HG03460 (cell line): ENCODE results near the gene SERINC2.
"Not testable (repeated sequence)": the region's sequence is repeated elsewhere in the genome, so short reads cannot be mapped to it uniquely, and the experiment has no call there.

Experiments used
- ATAC-seq: cut with Tn5 transposase; IDR thresholded peaks from one replicate; pipeline ENCODE4 v1.9.1; 2021; ENCODE audit not compliant: unreplicated experiment

Gene SERINC2

DNA sequence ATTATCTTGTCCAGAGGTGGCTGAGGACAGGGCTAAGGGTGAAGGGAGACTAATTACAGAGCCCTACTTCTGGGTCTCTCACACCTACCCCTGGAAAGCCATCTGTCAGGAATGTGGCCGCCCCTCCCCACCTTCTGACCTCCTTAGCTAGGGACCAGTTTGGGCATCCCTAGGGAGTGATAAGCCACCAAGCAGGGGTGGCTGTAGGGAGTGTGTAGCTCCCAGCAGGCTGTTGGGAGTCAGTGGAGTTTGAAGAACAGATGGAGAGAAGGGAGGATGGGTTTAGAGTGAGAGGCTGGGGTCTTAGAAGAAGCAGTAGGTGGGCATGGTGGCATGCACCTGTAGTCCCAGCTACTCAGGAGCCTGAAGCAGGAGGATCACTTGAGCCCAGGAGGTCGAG lies 808 bp upstream of the SERINC2 start:
- no peak for ATAC-seq

DNA sequence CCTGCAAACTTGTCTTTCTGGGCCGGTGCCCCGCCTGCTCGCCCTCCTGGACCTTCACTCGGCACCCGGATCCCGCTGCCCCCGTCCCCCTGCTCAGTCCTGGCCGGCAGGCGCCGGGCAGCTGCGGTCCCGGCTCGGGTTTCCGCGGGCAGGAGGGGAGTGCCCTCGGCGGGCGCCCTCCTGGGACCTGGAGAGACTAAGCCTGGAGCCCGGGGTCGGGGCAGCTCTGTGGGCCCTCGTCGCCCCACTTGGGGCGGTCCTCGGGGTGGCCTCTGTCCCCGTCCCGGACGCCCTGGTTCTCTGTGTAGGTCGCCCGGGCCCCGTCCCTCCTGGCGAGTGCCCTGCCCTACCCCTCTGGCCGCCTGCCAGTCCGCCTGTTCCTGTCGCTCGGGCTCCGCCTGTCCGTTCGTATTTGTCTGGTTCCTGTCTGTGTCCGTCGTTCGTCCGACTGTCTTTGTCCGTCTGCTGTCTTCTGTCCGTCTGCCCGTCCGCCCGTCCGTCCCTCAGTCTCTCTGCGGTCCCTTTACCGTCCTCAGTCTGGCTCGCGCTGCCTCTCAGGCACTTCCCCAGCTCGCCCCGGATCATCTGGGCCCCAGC lies 490 bp downstream of the SERINC2 start:
- no peak for ATAC-seq

- no peak for ATAC-seq
Observed at GRCh38 chr1:31414980-31415370, 2.0 kb downstream of the SERINC2 start.

- ATAC-seq: no peak
Observed at GRCh38 chr1:31415658-31416057, 2.6 kb downstream of the SERINC2 start.

- no peak for ATAC-seq
Observed at GRCh38 chr1:31416101-31416736, 3.2 kb downstream of the SERINC2 start.

- ATAC-seq: no peak
Observed at GRCh38 chr1:31417148-31417547, 4.1 kb downstream of the SERINC2 start.

- ATAC-seq: no peak
Observed at GRCh38 chr1:31418626-31419323, 5.8 kb downstream of the SERINC2 start.

DNA sequence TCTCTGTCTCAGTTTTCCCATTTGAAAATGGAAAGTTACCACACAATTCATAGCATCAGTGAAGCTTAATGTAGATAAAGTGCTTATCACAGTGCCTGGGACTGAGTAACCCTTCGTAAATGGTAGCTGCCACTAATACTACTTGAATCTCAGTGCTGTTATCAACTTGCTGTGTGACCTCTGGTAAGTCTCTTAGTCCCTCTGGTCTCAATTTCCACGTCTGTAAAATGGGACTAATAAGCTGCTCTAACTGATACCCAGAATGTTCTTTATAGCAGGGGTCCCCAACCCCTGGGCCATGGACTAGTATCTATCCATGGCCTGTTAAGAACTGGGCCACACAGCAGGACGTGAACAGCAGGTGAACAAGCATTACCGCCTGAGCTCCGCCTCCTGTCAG lies 7.7 kb downstream of the SERINC2 start:
- ATAC-seq: no peak

- no peak for ATAC-seq
Observed at GRCh38 chr1:31421371-31422040, 8.5 kb downstream of the SERINC2 start.

DNA sequence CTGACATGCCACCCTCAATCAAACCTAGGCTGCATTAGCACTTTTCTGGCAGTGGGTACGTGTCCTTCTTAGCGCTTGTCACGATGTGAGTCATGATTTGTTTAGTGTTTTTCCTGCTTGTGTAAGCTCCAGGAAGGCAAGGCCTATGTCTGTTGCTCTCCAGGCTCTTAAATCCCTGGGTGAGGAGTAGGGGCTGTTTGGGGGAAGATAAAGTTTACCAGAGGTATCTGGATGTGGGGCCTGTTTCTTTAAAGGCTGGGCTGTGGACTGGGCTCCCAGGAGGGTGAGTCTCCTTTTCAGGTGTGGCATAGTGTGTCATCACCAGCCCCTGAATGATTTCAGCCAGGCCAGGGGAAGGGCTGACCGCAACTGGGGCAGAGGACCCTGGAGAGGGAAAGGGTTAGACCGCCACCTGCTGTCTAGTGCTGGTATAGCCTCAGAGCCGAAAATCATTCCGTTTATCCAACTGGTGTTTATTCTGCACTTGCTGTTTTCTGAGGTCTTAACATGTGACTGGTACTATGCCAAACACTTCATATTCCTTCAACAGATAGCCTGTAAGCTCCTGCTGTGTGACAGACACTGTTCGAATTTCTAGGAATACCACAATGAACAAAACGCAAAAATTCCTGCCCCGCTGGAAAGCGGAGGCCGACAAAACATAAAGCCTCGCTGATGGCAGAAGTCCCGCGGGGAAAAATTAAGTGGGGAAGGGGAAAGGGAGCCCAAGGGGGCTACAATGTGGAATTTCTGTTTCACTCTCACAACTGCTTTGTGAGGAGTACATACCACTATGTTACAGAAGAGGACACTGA lies 9.7 kb downstream of the SERINC2 start:
- ATAC-seq: no peak

- ATAC-seq: peak; percentile 87
Observed at GRCh38 chr1:31423418-31423947, 10.5 kb downstream of the SERINC2 start.

DNA sequence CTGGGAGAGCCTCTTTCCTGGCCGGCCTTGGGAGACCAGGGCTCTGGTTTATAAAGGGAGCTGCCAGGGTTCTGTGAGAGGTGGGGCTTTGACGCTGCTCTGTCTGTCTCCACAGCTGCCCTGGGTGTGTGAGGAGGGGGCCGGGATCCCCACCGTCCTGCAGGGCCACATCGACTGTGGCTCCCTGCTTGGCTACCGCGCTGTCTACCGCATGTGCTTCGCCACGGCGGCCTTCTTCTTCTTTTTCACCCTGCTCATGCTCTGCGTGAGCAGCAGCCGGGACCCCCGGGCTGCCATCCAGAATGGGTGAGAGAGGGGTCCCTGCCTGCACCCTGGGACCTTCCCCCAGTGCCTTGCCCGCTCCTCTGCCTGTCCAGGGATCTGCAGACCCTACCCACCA lies 11.6 kb downstream of the SERINC2 start:
- ATAC-seq: no peak

GRCh38 chr1:31425301-31426081 lies 12.5 kb downstream of the SERINC2 start:
- ATAC-seq: no peak

- ATAC-seq: no peak
Observed at GRCh38 chr1:31426249-31426922, 13.4 kb downstream of the SERINC2 start.

DNA sequence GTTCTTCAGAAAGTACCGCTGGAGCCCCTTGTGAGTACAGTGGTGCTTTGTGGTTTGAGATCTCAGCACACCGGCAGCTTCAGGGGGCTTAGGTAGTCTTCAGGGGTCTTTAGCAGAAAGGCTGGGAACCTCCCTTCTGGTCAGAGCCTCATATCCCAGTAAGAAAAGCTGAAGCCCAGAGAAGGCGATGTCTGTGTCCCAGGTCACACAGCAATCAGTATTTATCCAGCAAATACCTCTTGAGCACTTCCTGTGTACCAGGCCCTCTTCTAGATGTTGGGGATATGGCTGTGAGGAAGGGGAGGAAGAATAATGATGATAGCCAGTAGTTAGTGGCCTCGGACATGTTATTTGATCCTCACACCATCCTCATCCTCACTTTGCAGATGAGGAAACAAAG lies 14.3 kb downstream of the SERINC2 start:
- ATAC-seq: no peak

GRCh38 chr1:31428436-31429221 lies 15.6 kb downstream of the SERINC2 start:
- ATAC-seq: no peak

DNA sequence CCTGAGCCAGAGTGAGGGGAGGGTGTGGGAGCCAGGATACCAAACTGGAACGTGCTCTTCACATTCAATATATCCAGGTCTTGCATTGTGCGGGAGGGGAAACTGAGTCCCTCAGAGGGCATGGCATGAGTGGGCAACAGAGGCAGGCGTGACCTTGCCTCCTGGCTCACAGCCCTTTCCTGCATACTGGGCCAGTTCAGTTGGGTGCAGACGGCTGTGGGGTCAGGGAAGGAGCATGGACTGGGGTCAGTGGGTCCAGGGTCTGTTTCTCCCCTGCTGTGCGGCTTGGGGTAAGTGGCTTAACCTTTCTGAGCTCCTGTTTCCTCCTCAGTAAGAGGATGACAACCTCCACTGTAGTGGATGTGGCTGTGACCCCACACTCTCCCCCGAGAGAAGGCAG lies 16.6 kb downstream of the SERINC2 start:
- ATAC-seq: no peak

- not testable (repeated sequence) for ATAC-seq
Observed at GRCh38 chr1:31431351-31432257, 18.6 kb downstream of the SERINC2 start.
